Subcutaneous abdominal adipose tissue (tissue), 5 donors: ENCODE measurements around the gene NUCKS1.

ENCODE experiments used
- H3K27ac ChIP-seq: one replicate; pipeline ENCODE4 v1.7.0; 2013; ENCODE audit warnings: low read depth, mild to moderate bottlenecking, inconsistent platforms, low read length, moderate library complexity
- H3K27me3 ChIP-seq, 5 donors: one replicate each; pipeline ENCODE4 v1.7.0; 2013; ENCODE audit warnings: low read length in 5 of 5, inconsistent platforms in 1 of 5; ENCODE audit not compliant: control insufficient read depth in 5 of 5, insufficient read depth in 4 of 5
- H3K36me3 ChIP-seq, 5 donors: one replicate each; pipeline ENCODE4 v1.7.0; 2013; ENCODE audit warnings: low read length in 5 of 5; ENCODE audit not compliant: control insufficient read depth in 5 of 5, insufficient read depth in 5 of 5
- H3K4me1 ChIP-seq, 5 donors: one replicate each; pipeline ENCODE4 v1.7.0; 2013; ENCODE audit warnings: low read length in 5 of 5, mild to moderate bottlenecking in 3 of 5, moderate library complexity in 1 of 5; ENCODE audit not compliant: control insufficient read depth in 5 of 5, insufficient read depth in 5 of 5
- H3K4me3 ChIP-seq, 5 donors: one replicate each; pipeline ENCODE4 v1.7.0; 2013; ENCODE audit warnings: low read length in 5 of 5, low read depth in 1 of 5
- H3K9ac ChIP-seq, 5 donors: one replicate each; pipeline ENCODE4 v1.7.0; 2013; ENCODE audit warnings: low read length in 5 of 5, mild to moderate bottlenecking in 4 of 5, moderate library complexity in 3 of 5
- H3K9me3 ChIP-seq, 5 donors: one replicate each; pipeline ENCODE4 v1.7.0; 2013; ENCODE audit warnings: low read length in 5 of 5; ENCODE audit not compliant: control insufficient read depth in 5 of 5
- donor health status: healthy.
- donor health status: healthy.
- donor health status: healthy.
- donor health status: healthy.
- donor health status: healthy.

NUCKS1 gene

DNA sequence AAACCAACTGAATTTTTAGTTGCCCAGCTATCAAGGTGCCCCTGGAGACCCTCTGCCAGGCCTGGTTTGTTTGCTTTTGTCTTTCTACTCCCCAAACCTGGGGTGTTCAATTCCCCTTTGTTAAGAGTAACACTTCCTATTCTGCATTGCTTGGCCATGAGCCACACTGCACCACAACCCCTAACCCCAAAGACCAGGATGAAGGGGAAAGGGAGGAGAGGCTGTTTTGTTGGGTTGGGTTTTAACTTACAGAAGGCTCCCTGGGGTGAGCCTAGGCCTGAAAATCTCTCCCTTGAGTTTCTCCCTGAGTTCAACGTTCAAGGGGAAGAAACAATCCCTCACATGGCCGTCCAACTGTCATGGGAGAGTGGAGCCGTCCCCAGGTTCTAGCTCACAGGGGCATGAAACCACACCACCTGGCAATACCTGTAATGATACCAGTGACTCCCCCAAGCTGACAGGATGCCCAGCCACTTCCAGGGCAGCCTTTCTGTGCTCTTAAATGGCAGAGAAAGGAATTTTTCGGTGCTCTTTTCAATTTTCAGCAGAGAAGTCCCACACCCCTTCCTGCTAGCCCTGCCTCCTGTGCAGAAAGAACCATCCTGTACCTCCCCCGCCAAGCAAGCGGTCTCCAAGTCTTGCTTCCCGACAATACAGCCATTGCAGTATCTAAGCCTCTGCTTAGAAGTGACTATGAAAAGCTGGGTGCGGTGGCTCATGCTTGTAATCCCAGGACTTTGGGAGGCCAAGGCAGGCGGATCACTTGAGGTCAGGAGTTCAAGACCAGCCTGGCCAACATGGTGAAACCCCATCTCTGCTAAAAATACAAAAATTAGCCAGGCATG lies 84.6 kb downstream of the NUCKS1 start:
- Histone ChIP-seq H3K4me3 (no peak overlapping the region), H3K4me1 (peaks cover 0 to 30% (median 20%) of the 10 kb centered on the region in 5 donors), H3K27ac (no peak overlapping the region), H3K9me3 (no peaks in the 10 kb centered on the region), H3K27me3 (peaks cover 4 to 22% (median 15%) of the 10 kb centered on the region in 5 donors), H3K9ac (no peak overlapping the region), H3K36me3 (no peaks in the 10 kb centered on the region)

GRCh38 chr1:205664399-205665017 lies 85.5 kb downstream of the NUCKS1 start:
- Histone ChIP-seq H3K9me3 (no peaks in the 10 kb centered on the region), H3K4me1 (peaks cover 0 to 23% (median 17%) of the 10 kb centered on the region in 5 donors), H3K36me3 (no peaks in the 10 kb centered on the region), H3K9ac (no peak overlapping the region), H3K27me3 (peaks cover 3 to 18% (median 12%) of the 10 kb centered on the region in 5 donors), H3K4me3 (no peak overlapping the region), H3K27ac (no peak overlapping the region)

GRCh38 chr1:205663286-205663936 lies 86.6 kb downstream of the NUCKS1 start:
- Histone ChIP-seq H3K4me3 (no peak overlapping the region), H3K27me3 (peaks cover 3 to 15% (median 11%) of the 10 kb centered on the region in 5 donors), H3K4me1 (peaks cover 0 to 23% (median 11%) of the 10 kb centered on the region in 5 donors), H3K9ac (no peak overlapping the region), H3K27ac (no peak overlapping the region), H3K36me3 (no peaks in the 10 kb centered on the region), H3K9me3 (no peaks in the 10 kb centered on the region)
